Lower lobe of right lung (tissue), 2 donors: ENCODE measurements around the gene RPAP3. TPM values are rescaled to one million over a fixed set of nuclear protein-coding genes. Genes with fewer than 3 reads are reported as not detected.

Experiments used
- ATAC-seq, 2 donors: fragments of 200-7000 bp; cut with Tn5 transposase; one replicate each; pipeline ENCODE4 v1.9.1; 2020 to 2022; ENCODE audit warnings: mild to moderate bottlenecking in 2 of 2, moderate library complexity in 2 of 2
- DNase-seq: peaks from one replicate; pipeline ENCODE4 v3.0.0-alpha.2; 2020
- H3K27ac ChIP-seq: fragments of 200-600 bp; one replicate; pipeline ENCODE4 v1.8.0; 2022
- H3K27me3 ChIP-seq: fragments of 200-600 bp; one replicate; pipeline ENCODE4 v1.8.0; 2022; ENCODE audit warnings: low read depth
- H3K36me3 ChIP-seq: fragments of 200-600 bp; one replicate; pipeline ENCODE4 v1.8.0; 2022; ENCODE audit warnings: mild to moderate bottlenecking
- H3K4me1 ChIP-seq: fragments of 200-600 bp; one replicate; pipeline ENCODE4 v1.8.0; 2022
- H3K4me3 ChIP-seq: fragments of 200-600 bp; one replicate; pipeline ENCODE4 v1.8.0; 2022; ENCODE audit warnings: mild to moderate bottlenecking
- H3K9me3 ChIP-seq: fragments of 200-600 bp; one replicate; pipeline ENCODE4 v1.8.0; 2022
- intact Hi-C: fragments of 100-400 bp; cut with DNase I; formaldehyde crosslinking; loops from one replicate; pipeline ENCODE4 v1.11.0; 2022
- total RNA-seq: library from RNA; stranded (reverse); fragmentation: NEBNext Ultra II Directional; extraction: Animal tissue kit (Norgen Biotek cat#: 25700); gene quantifications from one replicate; pipeline ENCODE4 v1.2.1, GENCODE V29; 2021
- TF ChIP-seq, protein P1 (sequence below): fragments of 200-600 bp; IDR thresholded peaks from one replicate; pipeline ENCODE4 v1.8.0; 2022; ENCODE audit warnings: antibody characterized with exemption, mild to moderate bottlenecking
- donor health status: DM: no; HTN: yes; CAD: no; lungs with severe emphysema.

The RPAP3 gene
- total RNA-seq, 1 donor from 2014 or later, result 20.2 TPM

DNA sequence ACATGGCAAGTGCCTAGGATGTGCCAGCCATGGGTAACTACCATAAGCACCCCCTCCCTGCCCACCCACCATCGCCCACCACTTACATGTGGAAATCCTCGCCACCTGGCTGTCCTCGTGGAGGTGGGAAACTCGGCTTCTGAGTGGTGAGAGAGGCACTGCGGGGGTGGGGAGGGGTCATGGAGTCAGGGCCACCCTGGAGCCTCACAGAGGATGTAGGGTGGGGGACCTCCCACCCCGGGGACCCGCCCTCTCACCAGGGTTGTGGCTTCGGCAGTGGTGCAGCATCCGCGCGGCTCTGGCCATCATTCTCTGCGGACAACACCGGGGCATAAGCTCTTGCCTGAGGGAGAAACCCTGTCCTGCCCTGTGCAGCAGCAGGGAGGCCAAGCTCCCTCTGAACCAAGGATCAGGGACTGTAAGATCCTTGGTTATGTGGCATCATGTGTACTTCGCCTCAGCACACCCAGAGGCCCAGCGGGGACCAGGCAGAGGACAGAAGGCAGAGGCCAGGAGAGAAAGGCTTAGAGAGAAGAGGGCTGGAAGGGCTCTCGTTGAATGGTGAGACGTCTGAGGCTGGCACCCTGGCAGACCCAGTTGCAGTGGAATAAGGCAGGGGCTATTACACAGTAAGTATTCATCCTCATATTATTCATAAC lies 32.2 kb upstream of the RPAP3 start:
- no peaks in the 10 kb centered on the region for H3K27me3 ChIP-seq
- no peaks in the 10 kb centered on the region for H3K36me3 ChIP-seq
- TF ChIP-seq, protein P1, sequence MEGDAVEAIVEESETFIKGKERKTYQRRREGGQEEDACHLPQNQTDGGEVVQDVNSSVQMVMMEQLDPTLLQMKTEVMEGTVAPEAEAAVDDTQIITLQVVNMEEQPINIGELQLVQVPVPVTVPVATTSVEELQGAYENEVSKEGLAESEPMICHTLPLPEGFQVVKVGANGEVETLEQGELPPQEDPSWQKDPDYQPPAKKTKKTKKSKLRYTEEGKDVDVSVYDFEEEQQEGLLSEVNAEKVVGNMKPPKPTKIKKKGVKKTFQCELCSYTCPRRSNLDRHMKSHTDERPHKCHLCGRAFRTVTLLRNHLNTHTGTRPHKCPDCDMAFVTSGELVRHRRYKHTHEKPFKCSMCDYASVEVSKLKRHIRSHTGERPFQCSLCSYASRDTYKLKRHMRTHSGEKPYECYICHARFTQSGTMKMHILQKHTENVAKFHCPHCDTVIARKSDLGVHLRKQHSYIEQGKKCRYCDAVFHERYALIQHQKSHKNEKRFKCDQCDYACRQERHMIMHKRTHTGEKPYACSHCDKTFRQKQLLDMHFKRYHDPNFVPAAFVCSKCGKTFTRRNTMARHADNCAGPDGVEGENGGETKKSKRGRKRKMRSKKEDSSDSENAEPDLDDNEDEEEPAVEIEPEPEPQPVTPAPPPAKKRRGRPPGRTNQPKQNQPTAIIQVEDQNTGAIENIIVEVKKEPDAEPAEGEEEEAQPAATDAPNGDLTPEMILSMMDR, result no peak
- H3K4me1 ChIP-seq, result peaks cover 70% of the 10 kb centered on the region
- H3K27ac ChIP-seq, result peak overlapping the region; percentile 79
- intact Hi-C loops, result no loop called here
- ATAC-seq (no peak), DNase-seq (no peak)
- no peaks in the 10 kb centered on the region for H3K9me3 ChIP-seq
- no peak overlapping the region for H3K4me3 ChIP-seq

DNA sequence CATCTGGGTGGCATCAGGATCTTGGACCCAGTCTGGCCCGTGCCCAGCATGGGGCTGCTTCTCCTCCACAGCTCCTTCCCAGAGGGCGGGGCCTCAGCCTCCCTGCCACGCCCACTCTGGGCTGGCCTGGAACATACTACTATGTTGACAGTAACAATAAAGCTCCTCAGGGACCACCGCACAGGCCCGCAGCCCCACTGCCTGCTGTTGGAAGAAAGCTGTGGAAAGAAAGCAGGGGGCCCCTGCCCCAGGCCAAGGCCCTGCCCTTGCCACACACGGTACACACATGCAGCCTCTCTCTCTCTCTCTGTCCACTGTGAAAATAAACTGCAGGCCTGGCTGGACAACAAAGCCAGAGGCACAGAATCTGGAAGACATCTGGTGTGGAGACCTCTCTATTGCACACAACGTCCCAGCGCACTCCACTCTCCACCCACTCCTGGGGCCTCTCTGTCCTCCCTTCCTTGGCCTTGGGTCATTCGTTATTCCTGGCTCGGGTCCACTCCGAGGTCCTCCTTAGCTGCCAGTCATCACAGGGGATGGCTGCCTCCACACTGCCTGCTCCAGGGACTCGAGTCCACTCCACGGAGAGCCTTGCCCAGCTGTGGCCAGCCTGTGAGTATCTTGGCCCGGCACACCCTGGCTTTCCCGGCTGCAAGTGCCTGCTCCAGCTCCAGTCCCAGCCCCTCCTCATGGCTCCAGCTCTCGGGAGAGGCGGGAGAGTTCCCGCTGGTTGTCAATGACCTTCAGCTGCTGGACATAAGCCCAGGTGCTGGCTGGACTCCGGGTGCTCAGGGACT lies 31.2 kb upstream of the RPAP3 start:
- Histone ChIP-seq H3K4me3 (peak overlapping the region; percentile 1), H3K36me3 (no peaks in the 10 kb centered on the region), H3K4me1 (peaks cover 70% of the 10 kb centered on the region), H3K27ac (peak overlapping the region; percentile 79), H3K27me3 (no peaks in the 10 kb centered on the region), H3K9me3 (no peaks in the 10 kb centered on the region)
- ATAC-seq, result peak; percentile 88 to 92
- TF ChIP-seq, protein P1, result no peak
- peak; percentile 91 for DNase-seq
- intact Hi-C loops, result no loop called here

DNA sequence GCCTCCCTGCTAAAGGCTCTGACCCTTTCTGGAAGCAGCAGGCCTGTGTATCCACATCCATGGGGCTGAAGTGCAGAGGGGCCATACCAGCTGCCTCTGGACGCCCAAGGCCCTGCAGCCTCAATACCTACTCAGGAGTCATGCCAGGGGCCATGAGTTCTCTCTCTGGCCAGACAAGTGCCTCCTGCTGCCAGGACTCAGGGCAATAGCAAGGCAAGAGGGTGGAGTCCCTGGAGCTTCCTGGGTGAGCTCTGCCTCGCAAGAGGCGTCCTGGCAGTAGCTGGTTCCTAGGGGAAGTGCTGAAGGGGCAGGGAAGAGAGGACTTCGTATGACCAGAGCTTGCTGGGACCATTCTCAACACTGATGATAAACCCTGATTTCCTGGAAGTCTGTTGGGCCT lies 30.4 kb upstream of the RPAP3 start:
- intact Hi-C loops, result no loop called here
- Histone ChIP-seq H3K27me3 (no peaks in the 10 kb centered on the region), H3K9me3 (no peaks in the 10 kb centered on the region), H3K4me3 (no peak overlapping the region), H3K27ac (peak overlapping the region; percentile 79), H3K4me1 (peaks cover 62% of the 10 kb centered on the region), H3K36me3 (no peaks in the 10 kb centered on the region)
- ATAC-seq (no peak), DNase-seq (no peak)
- TF ChIP-seq, protein P1, result no peak

DNA sequence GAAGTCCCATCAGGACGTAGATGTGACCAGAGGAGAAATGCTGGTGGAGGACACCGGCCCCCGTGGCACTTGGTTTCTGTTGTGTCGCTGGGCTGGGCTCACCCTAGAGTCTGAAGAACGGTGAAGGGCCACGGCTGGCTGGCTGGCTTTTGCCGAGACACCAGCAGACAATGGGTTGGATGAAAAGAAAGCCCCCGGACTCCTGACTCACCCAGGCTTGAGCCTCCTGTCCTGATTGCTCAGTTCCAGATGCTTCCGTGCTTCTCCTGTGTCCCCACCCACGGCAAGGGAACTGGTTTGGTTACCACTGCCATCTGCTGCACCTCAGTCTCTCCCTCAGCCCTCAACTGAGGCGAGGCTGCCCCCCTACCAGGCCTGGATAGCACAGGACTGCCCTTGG lies 29.8 kb upstream of the RPAP3 start:
- DNase-seq, result no peak
- intact Hi-C loops, result no loop called here
- H3K27ac ChIP-seq, result peak overlapping the region; percentile 79

DNA sequence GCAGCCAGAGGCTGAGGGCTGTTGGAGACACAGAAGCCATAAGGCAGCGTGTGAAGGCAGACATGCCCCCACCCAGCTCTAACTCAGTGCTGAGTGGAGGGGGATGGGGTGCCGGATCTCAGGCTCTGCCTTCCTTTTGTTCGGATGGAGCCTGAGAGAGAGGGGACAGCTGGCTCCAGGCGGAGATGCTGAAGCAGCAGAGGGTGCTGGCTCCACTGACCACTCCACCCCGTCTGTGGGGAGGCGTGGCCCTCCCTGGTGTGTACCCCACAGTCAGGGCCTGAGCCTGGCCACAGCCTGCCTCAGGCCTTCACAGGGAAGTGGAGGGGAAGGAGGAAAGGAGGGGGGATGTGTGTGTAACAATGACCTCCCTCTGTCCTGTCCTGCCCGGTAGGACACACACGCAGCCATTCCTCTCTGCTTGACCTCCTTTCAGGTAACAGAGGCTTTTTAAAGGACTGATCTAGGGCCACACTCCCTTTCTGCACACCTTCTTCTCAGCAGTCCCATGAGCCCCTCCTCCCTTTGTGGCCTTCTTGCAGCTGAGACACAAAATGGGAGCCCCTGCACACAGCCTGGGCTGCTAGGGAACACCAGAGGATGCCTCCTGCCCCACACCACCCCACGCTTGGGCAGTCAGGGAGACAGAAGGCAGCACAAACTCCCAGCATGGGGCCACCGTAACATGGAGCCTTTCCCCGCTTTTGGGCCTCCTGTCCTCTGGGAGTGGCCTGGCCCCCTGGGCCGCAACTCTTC lies 29.1 kb upstream of the RPAP3 start:
- Histone ChIP-seq H3K27me3 (no peaks in the 10 kb centered on the region), H3K4me1 (peaks cover 59% of the 10 kb centered on the region), H3K36me3 (no peaks in the 10 kb centered on the region), H3K27ac (peak overlapping the region; percentile 79), H3K9me3 (no peaks in the 10 kb centered on the region), H3K4me3 (no peak overlapping the region)
- TF ChIP-seq, protein P1, result no peak
- intact Hi-C loops, result no loop called here
- DNase-seq (no peak), ATAC-seq (no peak)

More for the DNA sequence above, 29.8 kb upstream of the RPAP3 start:
- Histone ChIP-seq H3K9me3 (no peaks in the 10 kb centered on the region), H3K4me1 (peaks cover 59% of the 10 kb centered on the region), H3K36me3 (no peaks in the 10 kb centered on the region), H3K4me3 (no peak overlapping the region), H3K27me3 (no peaks in the 10 kb centered on the region)
- TF ChIP-seq, protein P1, result no peak
- ATAC-seq, result no peak
